Measurements from ENCODE around the gene TEPSIN.

Gene TEPSIN

DNA sequence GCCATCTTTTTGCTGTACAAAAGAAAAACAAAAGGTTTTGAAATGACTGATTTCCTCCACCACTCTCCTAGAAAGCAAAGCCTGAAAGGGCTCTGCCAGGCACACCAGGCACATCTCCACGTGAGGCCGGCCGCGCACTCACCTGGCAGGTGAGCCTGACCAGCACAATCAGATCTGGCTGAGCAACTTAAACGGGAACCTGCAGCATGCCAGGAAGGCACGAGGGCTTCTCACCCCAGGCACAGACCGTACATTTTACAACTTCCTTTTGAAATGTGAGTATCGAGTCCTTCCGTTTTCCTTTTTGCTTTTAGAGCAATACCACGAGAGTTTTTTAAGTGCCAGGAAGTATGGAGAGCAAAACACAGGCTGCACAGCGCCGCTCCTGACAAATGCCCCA, 33.8 kb upstream of the TEPSIN start:
- Histone ChIP-seq H3F3A (ENCODE audit: insufficient read depth) (no peaks in the 10 kb centered on the region), H3K9me3 (ENCODE audit: insufficient read depth, low read length) (no peaks in the 10 kb centered on the region), H3K9me2 (replicated peaks; ENCODE audit: insufficient read depth, low read length) (no peaks in the 10 kb centered on the region), H3K27me3 (ENCODE audit: low read length) (no peaks in the 10 kb centered on the region), H3K4me3 (ENCODE audit: insufficient read depth, low read length, poor library complexity, severe bottlenecking) (no peak overlapping the region), H2AFZ (ENCODE audit: low read depth, low read length, severe bottlenecking) (no peak overlapping the region), H3K79me2 (ENCODE audit: insufficient read depth, low read length) (no peaks in the 10 kb centered on the region), H3K9ac (ENCODE audit: low read length) (no peak overlapping the region), H3K4me2 (ENCODE audit: low read depth, low read length, poor library complexity, severe bottlenecking) (no peak overlapping the region), H3K27ac (ENCODE audit: low read depth, low read length) (no peak overlapping the region), H3K36me3 (ENCODE audit: low read length) (no peaks in the 10 kb centered on the region), H4K20me1 (ENCODE audit: low read depth, low read length) (no peaks in the 10 kb centered on the region)
- no peak for TF ChIP-seq EZH2phosphoT487 (conservative IDR thresholded peaks at IDR 0.05; ENCODE audit: low read length)
- TF ChIP-seq, protein P1, sequence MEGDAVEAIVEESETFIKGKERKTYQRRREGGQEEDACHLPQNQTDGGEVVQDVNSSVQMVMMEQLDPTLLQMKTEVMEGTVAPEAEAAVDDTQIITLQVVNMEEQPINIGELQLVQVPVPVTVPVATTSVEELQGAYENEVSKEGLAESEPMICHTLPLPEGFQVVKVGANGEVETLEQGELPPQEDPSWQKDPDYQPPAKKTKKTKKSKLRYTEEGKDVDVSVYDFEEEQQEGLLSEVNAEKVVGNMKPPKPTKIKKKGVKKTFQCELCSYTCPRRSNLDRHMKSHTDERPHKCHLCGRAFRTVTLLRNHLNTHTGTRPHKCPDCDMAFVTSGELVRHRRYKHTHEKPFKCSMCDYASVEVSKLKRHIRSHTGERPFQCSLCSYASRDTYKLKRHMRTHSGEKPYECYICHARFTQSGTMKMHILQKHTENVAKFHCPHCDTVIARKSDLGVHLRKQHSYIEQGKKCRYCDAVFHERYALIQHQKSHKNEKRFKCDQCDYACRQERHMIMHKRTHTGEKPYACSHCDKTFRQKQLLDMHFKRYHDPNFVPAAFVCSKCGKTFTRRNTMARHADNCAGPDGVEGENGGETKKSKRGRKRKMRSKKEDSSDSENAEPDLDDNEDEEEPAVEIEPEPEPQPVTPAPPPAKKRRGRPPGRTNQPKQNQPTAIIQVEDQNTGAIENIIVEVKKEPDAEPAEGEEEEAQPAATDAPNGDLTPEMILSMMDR (IDR thresholded peaks at IDR 0.05; ENCODE audit: insufficient read depth, low read length, poor library complexity, severe bottlenecking), result no peak

DNA sequence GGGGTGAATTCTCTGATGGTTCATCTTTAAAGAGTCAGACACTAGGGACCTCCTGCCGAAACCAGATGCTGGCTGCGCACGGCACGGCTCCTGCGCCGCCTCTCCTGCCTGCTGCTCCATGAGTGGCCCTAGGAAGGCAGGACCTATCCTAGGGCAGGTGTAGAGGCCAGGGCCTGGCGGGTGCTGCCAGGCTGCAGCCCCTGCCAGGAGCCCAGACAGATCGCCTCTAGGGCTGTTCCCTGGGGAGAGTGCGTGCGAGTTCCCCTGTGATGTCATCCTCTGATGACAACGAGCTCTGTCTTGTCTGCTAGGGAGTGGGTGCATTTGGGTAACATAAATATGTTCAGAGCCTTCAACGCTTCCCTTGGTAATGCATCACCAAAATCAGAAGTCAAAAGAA, 32.4 kb upstream of the TEPSIN start:
- Histone ChIP-seq H3F3A (ENCODE audit: insufficient read depth) (no peaks in the 10 kb centered on the region), H3K4me3 (ENCODE audit: insufficient read depth, low read length, poor library complexity, severe bottlenecking) (no peak overlapping the region), H3K9ac (ENCODE audit: low read length) (no peak overlapping the region), H3K36me3 (ENCODE audit: low read length) (no peaks in the 10 kb centered on the region), H3K9me2 (replicated peaks; ENCODE audit: insufficient read depth, low read length) (no peaks in the 10 kb centered on the region), H3K9me3 (ENCODE audit: insufficient read depth, low read length) (no peaks in the 10 kb centered on the region), H2AFZ (ENCODE audit: low read depth, low read length, severe bottlenecking) (no peak overlapping the region), H3K27ac (ENCODE audit: low read depth, low read length) (no peak overlapping the region), H3K4me2 (ENCODE audit: low read depth, low read length, poor library complexity, severe bottlenecking) (no peak overlapping the region), H3K79me2 (ENCODE audit: insufficient read depth, low read length) (no peaks in the 10 kb centered on the region), H4K20me1 (ENCODE audit: low read depth, low read length) (no peaks in the 10 kb centered on the region), H3K27me3 (ENCODE audit: low read length) (no peaks in the 10 kb centered on the region)
- TF ChIP-seq, protein P1 (IDR thresholded peaks at IDR 0.05; ENCODE audit: insufficient read depth, low read length, poor library complexity, severe bottlenecking), result no peak

DNA sequence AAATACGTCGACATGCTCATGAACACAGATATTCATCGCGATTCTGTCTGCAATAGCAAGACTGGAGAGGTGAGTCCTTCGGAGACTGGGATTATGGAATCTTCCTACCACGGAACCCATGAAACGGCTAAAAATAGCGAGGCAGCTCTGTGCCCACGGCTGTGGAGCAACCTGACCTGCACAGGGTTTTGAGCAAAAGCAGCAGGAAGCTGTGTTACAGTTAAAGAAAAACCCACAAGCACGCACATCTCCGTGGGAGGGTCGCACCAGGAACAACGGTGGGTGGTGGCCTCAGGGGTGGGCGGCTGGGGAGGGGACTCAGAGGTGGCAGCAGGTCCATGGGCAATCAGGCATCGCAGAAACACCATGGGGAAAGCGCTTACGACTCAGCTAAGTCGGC, 31.4 kb upstream of the TEPSIN start:
- no peak overlapping the region for H2AFZ ChIP-seq (ENCODE audit: low read depth, low read length, severe bottlenecking)
- no peak overlapping the region for H3K4me3 ChIP-seq (ENCODE audit: insufficient read depth, low read length, poor library complexity, severe bottlenecking)
- H3K9me2 ChIP-seq (replicated peaks; ENCODE audit: insufficient read depth, low read length), result no peaks in the 10 kb centered on the region
- H4K20me1 ChIP-seq (ENCODE audit: low read depth, low read length), result no peaks in the 10 kb centered on the region
- no peaks in the 10 kb centered on the region for H3F3A ChIP-seq (ENCODE audit: insufficient read depth)
- no peak overlapping the region for H3K27ac ChIP-seq (ENCODE audit: low read depth, low read length)
- no peak overlapping the region for H3K4me2 ChIP-seq (ENCODE audit: low read depth, low read length, poor library complexity, severe bottlenecking)
- TF ChIP-seq, protein P1 (IDR thresholded peaks at IDR 0.05; ENCODE audit: insufficient read depth, low read length, poor library complexity, severe bottlenecking), result no peak
- no peak for TF ChIP-seq EZH2phosphoT487 (conservative IDR thresholded peaks at IDR 0.05; ENCODE audit: low read length)
- H3K79me2 ChIP-seq (ENCODE audit: insufficient read depth, low read length), result no peaks in the 10 kb centered on the region
- H3K9ac ChIP-seq (ENCODE audit: low read length), result no peak overlapping the region
- no peaks in the 10 kb centered on the region for H3K36me3 ChIP-seq (ENCODE audit: low read length)
- no peaks in the 10 kb centered on the region for H3K9me3 ChIP-seq (ENCODE audit: insufficient read depth, low read length)
- no peaks in the 10 kb centered on the region for H3K27me3 ChIP-seq (ENCODE audit: low read length)
